Right ventricle myocardium superior (tissue), 1 donor: ENCODE results near the gene CINP. TPM values are rescaled to one million over a fixed set of nuclear protein-coding genes. Genes with fewer than 3 reads are reported as not detected.
"Not testable (repeated sequence)": the region's sequence is repeated elsewhere in the genome, so short reads cannot be mapped to it uniquely, and the experiment has no call there.

Source experiments
- ATAC-seq: fragments of 200-7000 bp; cut with Tn5 transposase; one replicate; pipeline ENCODE4 v1.9.1; 2020; ENCODE audit warnings: mild to moderate bottlenecking; ENCODE audit not compliant: poor library complexity
- DNase-seq: peaks from one replicate; pipeline ENCODE4 v3.0.0-alpha.2; 2020
- intact Hi-C: fragments of 100-400 bp; cut with DNase I; formaldehyde crosslinking; loops from one replicate; pipeline ENCODE4 v1.11.2; 2022
- total RNA-seq: library from RNA; stranded (reverse); fragmentation: NEBNext Ultra II Directional; extraction: Animal tissue kit (Norgen Biotek cat#: 25700); gene quantifications from one replicate; pipeline ENCODE4 v1.2.1, GENCODE V29; 2021
- donor health status: DM: no; HTN: yes; CAD: no; lungs with severe emphysema.

The CINP gene
- total RNA-seq, 1 donor from 2014 or later, result 36.0 TPM

GRCh38 chr14:102298303-102299070 lies 64.2 kb downstream of the CINP start:
- intact Hi-C loops, DNase-seq, ATAC-seq: not testable (repeated sequence)

Other genes with a start within 250 kb of the CINP start
- gene WDR20, start 223.0 kb downstream of the CINP start, total RNA-seq, result 19.2 TPM
- 10.8 TPM for gene MOK, start 57.7 kb downstream of the CINP start, total RNA-seq
- gene ZNF839, start 43.1 kb downstream of the CINP start, total RNA-seq, result 7.8 TPM
- 21.3 TPM for gene TECPR2, start 51 bp upstream of the CINP start, total RNA-seq
- 159 TPM for gene ANKRD9, start 146.9 kb upstream of the CINP start, total RNA-seq
- gene RCOR1, start 229.8 kb upstream of the CINP start, total RNA-seq, result 10.8 TPM